Daoy (cell line): ENCODE data around the gene CTRL. TPM values are rescaled to one million over a fixed set of nuclear protein-coding genes. Genes with fewer than 3 reads are reported as not detected.

Experiments used
- DNase-seq: peaks from one replicate; pipeline ENCODE4 v3.0.0-alpha.2; 2015; ENCODE audit warnings: low read depth
- total RNA-seq: library from RNA; depleted of rRNA; stranded (reverse); fragments of >200 nt; shearing (Covaris generic); gene quantifications from 2 replicates; pipeline ENCODE4 v1.2.3, GENCODE V29; 2014; rRNA removed

Gene CTRL
- total RNA-seq, 1 experiment from 2014 or later: 1.6 TPM

GRCh38 chr16:67892375-67892774 lies 39.3 kb downstream of the CTRL start:
- DNase-seq: no peak

GRCh38 chr16:67888331-67888730 lies 43.3 kb downstream of the CTRL start:
- DNase-seq: no peak

GRCh38 chr16:67886387-67886786 lies 45.3 kb downstream of the CTRL start:
- no peak for DNase-seq

- DNase-seq: no peak
Observed at GRCh38 chr16:67885976-67886375, 45.7 kb downstream of the CTRL start.

GRCh38 chr16:67885545-67885944 lies 46.1 kb downstream of the CTRL start:
- DNase-seq: no peak

- peak; percentile 87 for DNase-seq
Observed at GRCh38 chr16:67884684-67885083, 47.0 kb downstream of the CTRL start, which contains the start of gene NRN1L. Gene NRN1L (plus strand): TSS chr16:67884885. CDS start chr16:67884904, 19 bp downstream.

GRCh38 chr16:67883872-67884261 lies 47.8 kb downstream of the CTRL start:
- peak; percentile 50 for DNase-seq

GRCh38 chr16:67883146-67883871 lies 48.4 kb downstream of the CTRL start:
- no peak for DNase-seq

- no peak for DNase-seq
Observed at GRCh38 chr16:67882374-67883145, 49.1 kb downstream of the CTRL start.

GRCh38 chr16:67881621-67882161 lies 50.0 kb downstream of the CTRL start:
- DNase-seq: no peak

- DNase-seq: no peak
Observed at GRCh38 chr16:67880584-67880983, 51.1 kb downstream of the CTRL start.

- DNase-seq: no peak
Observed at GRCh38 chr16:67879936-67880335, 51.7 kb downstream of the CTRL start.

Other genes with a start within 250 kb of the CTRL start
- 16.5 and 18.8 TPM in 2 replicates for gene GFOD2, start 212.5 kb downstream of the CTRL start, total RNA-seq
- gene RANBP10, start 125.3 kb downstream of the CTRL start, total RNA-seq: 3.7 and 4.0 TPM in 2 replicates
- gene TSNAXIP1, start 125.0 kb downstream of the CTRL start, total RNA-seq: 0.11 and 1.1 TPM in 2 replicates
- gene THAP11, start 89.5 kb downstream of the CTRL start, total RNA-seq: 41.5 and 50.6 TPM in 2 replicates
- gene NUTF2, start 84.9 kb downstream of the CTRL start, total RNA-seq: 42.9 and 48.7 TPM in 2 replicates
- gene CENPT, start 84.2 kb downstream of the CTRL start, total RNA-seq: 26.8 and 33.8 TPM in 2 replicates
- 43.3 and 47.8 TPM in 2 replicates for gene EDC4, start 58.8 kb downstream of the CTRL start, total RNA-seq
- not detected in 2 replicates for gene NRN1L, start 47.0 kb downstream of the CTRL start, total RNA-seq
- gene PSKH1, start 38.6 kb downstream of the CTRL start, total RNA-seq: 1.5 and 2.3 TPM in 2 replicates
- gene PSMB10, start 5.0 kb upstream of the CTRL start, total RNA-seq: 58.1 and 72.7 TPM in 2 replicates
- gene LCAT, start 12.3 kb upstream of the CTRL start, total RNA-seq: 0.77 and 0.97 TPM in 2 replicates
- 7.0 and 13.5 TPM in 2 replicates for gene SLC12A4, start 36.8 kb upstream of the CTRL start, total RNA-seq
- not detected in 2 replicates for gene DPEP3, start 48.6 kb upstream of the CTRL start, total RNA-seq
- gene DPEP2, start 67.6 kb upstream of the CTRL start, total RNA-seq: not detected in 2 replicates
- gene DPEP2NB, start 84.0 kb upstream of the CTRL start, total RNA-seq: not detected in 2 replicates
- gene DDX28, start 91.4 kb upstream of the CTRL start, total RNA-seq: 7.1 and 8.6 TPM in 2 replicates
- gene DUS2, start 91.4 kb upstream of the CTRL start, total RNA-seq: 15.9 and 19.8 TPM in 2 replicates
- 11.1 and 12.1 TPM in 2 replicates for gene NFATC3, start 153.5 kb upstream of the CTRL start, total RNA-seq